Fibroblast of upper back skin (primary cell): ENCODE measurements around the gene ZNF536.
"Not testable (repeated sequence)": the region's sequence is repeated elsewhere in the genome, so short reads cannot be mapped to it uniquely, and the experiment has no call there.

Source experiments
- DNase-seq: peaks from one replicate; pipeline ENCODE4 v3.0.0-alpha.2; 2013

ZNF536 gene

DNA sequence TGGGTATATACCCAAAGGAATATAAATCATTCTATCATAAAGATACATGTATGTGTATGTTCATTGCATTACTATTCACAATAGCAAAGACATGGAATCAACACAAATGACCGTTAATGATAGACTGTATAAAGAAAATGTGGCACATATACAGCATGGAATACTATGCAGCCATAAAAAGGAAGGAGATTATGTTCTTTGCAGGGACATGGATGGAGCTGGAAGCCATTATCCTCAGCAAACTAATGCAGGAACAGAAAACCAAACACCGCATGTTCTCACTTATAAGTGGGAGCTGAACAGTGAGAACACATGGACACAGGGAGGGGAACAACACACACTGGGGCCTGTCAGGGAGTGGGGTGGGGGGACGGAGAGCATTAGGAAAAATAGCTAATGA lies 125.9 kb downstream of the ZNF536 start:
- DNase-seq: not testable (repeated sequence)

DNA sequence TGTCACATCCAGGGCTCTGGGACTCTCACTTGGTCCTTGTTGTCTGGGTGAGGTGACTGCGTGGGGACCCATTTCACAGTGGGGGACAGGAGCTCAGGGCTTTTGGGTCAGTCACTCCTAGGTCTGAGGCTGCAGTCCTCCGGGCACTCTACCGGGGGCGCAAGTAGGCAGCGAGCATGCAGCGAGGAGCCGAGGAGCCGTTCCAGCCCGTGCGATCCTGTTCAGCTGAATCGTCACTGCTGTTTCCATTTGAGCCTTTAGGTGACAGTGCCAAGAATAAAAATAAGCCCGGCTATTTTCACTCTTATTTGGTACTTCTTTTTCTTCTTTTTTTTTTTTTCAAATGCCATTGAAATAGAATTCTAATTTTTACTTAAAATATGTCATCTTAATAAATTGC lies 126.5 kb downstream of the ZNF536 start:
- no peak for DNase-seq

DNA sequence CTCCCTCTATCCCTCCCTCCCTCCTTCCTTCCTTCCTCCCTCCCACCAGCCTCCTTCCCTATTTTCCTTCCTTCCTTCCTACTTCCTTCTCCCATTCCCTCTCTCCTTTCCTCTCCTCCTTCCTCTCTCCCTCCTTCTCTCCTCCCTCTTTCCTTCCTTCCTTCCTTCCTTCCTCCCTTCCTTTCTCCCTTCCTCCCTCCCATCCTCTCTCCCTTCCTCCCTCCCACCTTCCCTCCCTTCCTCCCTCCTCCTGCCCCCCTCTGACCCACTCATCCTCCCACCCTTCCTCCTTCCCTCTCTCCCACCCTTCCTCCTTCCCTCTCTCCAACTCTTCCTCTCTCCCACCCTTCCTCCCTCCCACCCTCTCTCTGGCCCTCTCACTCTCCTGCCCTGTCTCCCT lies 132.1 kb downstream of the ZNF536 start:
- DNase-seq: no peak

DNA sequence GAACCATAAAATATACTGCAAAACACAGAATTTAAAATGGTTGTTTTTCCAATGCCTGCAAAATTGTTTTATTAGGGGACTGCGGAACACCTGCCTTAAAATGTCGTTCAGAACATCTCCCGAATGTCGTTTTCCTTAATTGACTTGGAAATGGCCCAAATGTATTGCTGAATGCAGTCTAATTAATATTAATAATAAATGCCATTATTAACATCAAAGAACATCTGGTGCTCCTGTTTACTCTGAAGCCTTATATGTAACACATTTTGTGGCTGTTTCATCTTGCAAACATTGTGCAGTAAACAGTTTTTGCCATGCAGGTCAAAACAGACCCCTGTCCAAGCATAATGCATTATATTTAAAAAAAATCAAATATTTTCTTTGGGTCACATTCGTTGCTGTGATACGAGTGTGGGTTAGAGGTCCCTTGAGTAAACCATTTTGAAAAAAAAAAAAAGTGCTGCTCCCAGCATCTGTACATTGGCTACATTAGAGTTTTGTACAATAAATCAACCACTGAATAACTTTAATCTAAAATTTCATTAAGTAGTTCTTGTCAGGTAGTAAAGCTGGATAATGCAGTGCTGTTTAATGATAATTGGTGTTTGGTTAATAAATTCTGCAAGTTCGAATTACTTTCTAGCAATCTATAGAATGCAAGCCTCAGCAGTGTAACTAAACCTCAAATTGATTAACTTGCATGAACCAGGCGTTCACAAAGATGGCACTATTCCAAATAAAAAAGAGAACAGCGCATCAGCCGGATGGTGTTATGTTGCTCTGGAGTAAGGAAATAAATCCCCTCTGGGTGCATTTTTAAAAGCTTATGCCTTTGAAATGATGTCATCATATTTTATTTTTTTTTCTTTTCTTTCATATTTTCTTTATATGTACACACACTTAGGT lies 140.2 kb downstream of the ZNF536 start:
- DNase-seq: peak; percentile 59

- no peak for DNase-seq
Measured at GRCh38 chr19:30513082-30513411, 140.9 kb downstream of the ZNF536 start.

GRCh38 chr19:30516111-30516510 lies 143.9 kb downstream of the ZNF536 start:
- no peak for DNase-seq

DNA sequence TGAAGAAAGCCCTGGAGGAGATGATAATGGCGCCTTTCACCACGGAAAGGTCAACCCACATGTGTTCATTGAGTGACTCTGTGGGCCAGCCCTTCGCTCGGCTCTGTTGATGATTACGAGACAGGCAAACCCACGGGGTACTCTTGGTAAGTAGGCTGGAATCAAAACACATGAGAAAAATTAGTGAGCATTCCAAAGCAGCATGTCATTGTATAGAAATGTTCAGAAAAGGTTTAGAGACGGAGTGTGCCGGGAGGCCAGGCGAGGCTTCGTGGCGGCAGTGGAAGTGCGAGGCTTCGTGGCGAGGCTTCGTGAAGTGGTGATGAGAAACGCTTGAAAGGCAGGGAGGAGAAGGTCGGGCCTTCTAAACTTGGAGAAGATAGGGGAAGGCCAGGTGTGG lies 144.3 kb downstream of the ZNF536 start:
- DNase-seq: peak; percentile 70

- no peak for DNase-seq
Measured at GRCh38 chr19:30518965-30519606, 146.9 kb downstream of the ZNF536 start.

GRCh38 chr19:30519607-30520205 lies 147.5 kb downstream of the ZNF536 start:
- DNase-seq: no peak

- no peak for DNase-seq
Measured at GRCh38 chr19:30520735-30521479, 148.7 kb downstream of the ZNF536 start.

DNA sequence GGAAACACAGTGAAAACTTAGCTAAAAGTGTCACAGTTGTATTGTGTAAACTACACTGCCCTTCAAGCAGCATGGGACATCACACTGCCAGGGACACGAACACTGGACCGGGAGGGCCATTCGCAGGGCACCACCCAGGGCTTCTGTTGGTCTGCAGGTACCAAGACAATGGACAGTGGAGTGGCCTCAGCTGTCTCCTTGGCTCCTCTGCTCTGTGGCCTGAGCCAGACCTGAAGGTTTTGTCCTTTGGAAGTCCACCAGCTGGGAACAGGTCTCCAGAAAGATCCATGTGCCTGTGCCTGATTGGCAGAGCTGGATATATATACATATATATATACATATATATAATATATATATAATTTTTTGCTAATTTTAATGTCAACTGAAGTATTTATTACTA lies 149.8 kb downstream of the ZNF536 start:
- DNase-seq: no peak

- no peak for DNase-seq
Measured at GRCh38 chr19:30522341-30522740, 150.2 kb downstream of the ZNF536 start.

- no peak for DNase-seq
Measured at GRCh38 chr19:30523791-30524190, 151.6 kb downstream of the ZNF536 start.

DNA sequence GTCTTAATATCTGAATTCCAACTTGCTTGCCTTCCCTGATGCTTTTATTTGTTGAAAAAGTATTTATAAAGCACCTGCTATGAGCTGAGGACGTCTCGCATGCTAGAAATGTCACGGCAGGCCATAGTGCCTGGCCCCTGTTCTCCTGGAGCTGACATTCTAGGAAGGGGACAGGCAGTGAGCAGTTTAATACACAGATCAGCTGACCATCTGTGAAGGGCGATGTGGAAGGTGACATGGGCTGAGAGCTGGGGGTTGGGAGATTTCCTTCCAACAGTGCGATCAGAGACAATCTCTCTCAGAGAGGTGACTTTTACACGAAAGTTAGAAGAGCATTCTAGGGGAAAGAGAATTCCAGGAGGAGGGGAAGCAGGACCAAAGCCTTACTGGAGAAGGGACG lies 153.2 kb downstream of the ZNF536 start:
- DNase-seq: no peak

GRCh38 chr19:30528919-30529318 lies 156.7 kb downstream of the ZNF536 start:
- DNase-seq: no peak

DNA sequence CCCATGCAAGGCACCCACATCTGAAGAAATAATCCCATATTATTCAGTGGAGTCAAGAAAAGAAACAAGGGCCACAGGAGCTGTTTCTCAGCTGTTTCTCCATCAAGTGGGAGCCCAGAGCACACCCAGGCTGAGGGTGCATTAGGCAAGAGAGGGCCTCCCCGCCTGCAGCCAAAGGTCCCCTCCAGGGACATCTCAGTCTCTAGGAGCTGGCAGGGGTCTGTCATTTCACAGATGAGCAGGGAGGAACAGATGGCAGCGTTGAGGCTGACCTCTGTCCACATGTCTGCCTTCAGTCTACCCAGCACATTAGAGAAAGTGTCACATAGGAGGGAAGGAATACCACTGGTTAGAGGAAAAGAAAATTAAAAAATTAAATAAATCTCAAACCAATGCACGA lies 157.7 kb downstream of the ZNF536 start:
- no peak for DNase-seq

GRCh38 chr19:30530751-30531150 lies 158.6 kb downstream of the ZNF536 start:
- no peak for DNase-seq

- no peak for DNase-seq
Measured at GRCh38 chr19:30535011-30535410, 162.8 kb downstream of the ZNF536 start.

GRCh38 chr19:30536975-30537374 lies 164.8 kb downstream of the ZNF536 start:
- no peak for DNase-seq

DNA sequence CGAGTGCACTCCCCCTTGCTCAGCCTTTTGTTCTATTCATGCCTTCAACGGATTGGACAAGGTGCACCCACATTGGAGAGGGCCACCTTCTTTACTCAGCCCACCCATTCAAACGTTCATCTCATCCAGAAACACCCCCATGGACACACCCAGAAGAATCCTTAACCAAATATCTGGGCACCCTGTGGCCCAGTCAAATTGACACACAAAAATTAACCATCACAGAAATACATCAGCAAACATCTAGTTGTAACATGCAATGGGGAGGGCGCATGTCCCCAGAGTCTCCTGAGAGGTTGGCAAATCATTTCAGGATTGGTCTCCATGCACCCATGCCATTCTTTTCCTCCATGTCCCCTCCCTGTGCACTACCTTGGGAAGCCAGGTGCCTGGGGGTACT lies 167.1 kb downstream of the ZNF536 start:
- no peak for DNase-seq

DNA sequence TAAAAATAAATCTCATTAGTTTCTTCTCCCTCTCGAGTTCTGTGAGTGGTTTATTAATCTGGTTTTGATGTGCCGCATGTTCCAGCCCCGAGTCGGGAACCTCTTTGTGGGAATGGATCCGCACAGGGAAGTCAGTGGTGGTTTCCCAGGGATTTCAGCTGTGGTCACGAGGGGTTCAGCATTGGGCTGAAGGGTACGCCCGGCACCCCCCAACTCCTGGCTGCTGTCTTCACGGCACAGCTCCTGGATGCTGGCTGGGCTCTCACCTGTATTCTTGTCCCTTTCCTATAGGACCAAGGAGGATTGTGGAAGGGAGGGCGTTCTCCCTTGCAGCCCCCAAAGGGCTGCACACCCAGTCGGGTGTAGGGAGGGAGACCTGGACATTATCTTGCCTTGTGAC lies 167.8 kb downstream of the ZNF536 start:
- no peak for DNase-seq

DNA sequence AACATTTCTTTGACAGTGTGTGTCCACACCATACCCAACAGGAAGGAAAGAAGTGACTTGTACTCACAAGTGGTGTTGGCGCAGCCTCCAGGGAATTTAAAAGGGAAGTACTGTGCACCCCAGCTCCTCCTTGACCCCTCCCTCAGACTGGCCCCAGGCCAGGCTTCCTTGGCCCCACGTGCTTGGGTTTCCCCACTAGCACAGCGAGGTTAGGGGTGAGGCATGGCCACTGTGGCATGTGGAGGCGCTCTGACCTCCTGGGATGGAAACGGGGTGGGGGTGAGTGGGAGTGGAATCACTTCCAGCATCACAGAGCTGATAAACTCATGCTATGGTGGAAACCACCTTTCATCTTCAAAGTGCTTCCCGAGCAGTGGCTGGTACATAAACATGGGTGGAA lies 168.6 kb downstream of the ZNF536 start:
- DNase-seq: no peak

DNA sequence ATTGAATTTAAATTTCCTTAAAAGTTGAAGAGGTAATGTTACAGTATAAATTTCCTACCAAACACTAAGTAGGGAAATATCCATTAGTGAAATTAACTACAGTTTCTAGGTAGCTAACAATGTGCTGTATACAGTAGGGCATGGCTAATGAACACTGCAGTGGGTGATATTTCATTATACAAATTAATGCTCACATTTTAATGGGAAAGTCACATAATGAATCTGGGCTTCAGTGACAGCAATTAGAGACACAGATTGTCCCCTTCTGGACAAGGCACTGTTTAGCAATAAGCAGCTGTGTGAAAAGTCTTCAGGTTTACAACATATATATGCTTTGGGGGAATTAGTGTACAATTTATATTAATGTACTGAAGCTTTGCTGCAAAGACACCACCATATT lies 169.4 kb downstream of the ZNF536 start:
- DNase-seq: no peak
